Hepatocyte (in vitro differentiated cells): Measurements from ENCODE around the gene CNST.

Experiments used
- CTCF ChIP-seq: fragments of 200-600 bp; sonication (generic); IDR thresholded peaks from 2 replicates; pipeline ENCODE4 v1.5.1; 2016; ENCODE audit warnings: antibody characterized with exemption, mild to moderate bottlenecking; ENCODE audit not compliant: poor library complexity
- EZH2 ChIP-seq: fragments of 200-600 bp; sonication (generic); IDR thresholded peaks from 2 replicates; pipeline ENCODE4 v1.6.1; 2016; ENCODE audit warnings: antibody characterized with exemption, mild to moderate bottlenecking, borderline replicate concordance
- EZH2phosphoT487 ChIP-seq: fragments of 200-600 bp; sonication (generic); IDR thresholded peaks from one replicate; pipeline ENCODE4 v1.6.1; 2018; ENCODE audit warnings: antibody characterized with exemption, mild to moderate bottlenecking, low read depth, moderate library complexity; ENCODE audit not compliant: unreplicated experiment, severe bottlenecking

GRCh38 chr1:246591047-246591446 is 24.8 kb downstream of the CNST start:
- TF ChIP-seq CTCF (no peak), EZH2phosphoT487 (no peak), EZH2 (no peak)
